D721Med (cell line): ENCODE data around the gene SULT1C3.
"Not testable (repeated sequence)": the region's sequence is repeated elsewhere in the genome, so short reads cannot be mapped to it uniquely, and the experiment has no call there.

ENCODE experiments used
- DNase-seq: peaks from one replicate; pipeline ENCODE4 v3.0.0; 2011; ENCODE audit warnings: low spot score; ENCODE audit not compliant: insufficient read length
- FAIRE-seq: peaks from 2 replicates; lab custom pipeline; 2011; peaks lifted over from hg19 to GRCh38; lab: Jason Lieb, UNC
- CTCF ChIP-seq: IDR thresholded peaks from 2 replicates; pipeline ENCODE4 v1.5.1; 2012; ENCODE audit warnings: mild to moderate bottlenecking, control low read depth; ENCODE audit not compliant: insufficient read depth; ENCODE audit errors: missing control alignments

SULT1C3 gene

DNA sequence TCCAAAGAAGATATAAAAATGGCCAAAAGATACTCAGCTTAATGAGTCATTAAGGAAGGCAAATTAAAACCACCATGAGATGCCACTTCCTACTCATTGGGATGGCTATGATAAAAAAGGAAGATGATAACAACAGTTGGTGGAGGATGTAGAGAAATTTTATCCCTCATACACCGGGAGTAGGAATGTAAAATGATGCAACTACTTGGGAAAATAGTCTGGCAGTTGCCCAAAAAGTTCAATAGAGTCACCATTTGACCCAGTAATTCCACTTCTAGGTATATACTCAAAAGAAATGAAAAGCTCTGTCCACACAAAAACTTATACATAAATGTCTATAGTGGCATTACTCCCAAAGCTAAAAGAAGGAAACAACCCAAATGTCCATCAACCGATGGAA, 38.9 kb downstream of the SULT1C3 start:
- FAIRE-seq (no peak), DNase-seq (no peak)
- TF ChIP-seq CTCF, result no peak

DNA sequence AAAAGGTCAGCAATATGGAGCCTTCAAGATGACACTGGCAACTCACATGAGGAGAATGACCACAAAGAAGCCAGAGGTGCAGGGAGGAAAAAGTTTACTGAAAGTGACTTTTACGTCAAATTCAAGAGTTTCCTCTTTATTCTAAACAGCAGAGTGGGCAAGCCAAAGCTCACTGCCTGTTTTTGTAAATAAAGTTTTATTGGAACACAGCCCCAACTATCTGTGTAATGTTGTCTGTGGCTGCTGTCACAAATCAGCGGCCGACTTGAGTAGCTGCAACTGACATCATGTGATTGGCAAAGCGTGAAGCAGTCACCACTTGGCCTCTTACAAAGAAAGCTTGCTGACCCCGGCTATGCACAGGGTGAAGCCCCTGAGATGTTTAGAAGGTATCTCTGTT, 39.7 kb downstream of the SULT1C3 start:
- DNase-seq (no peak), FAIRE-seq (no peak)
- no peak for TF ChIP-seq CTCF

- no peak for FAIRE-seq
- no peak for DNase-seq
- TF ChIP-seq CTCF, result no peak
Measured at GRCh38 chr2:108280466-108280865, 40.7 kb downstream of the SULT1C3 start.

- not testable (repeated sequence) for DNase-seq, FAIRE-seq
Measured at GRCh38 chr2:108284566-108284965, 44.8 kb downstream of the SULT1C3 start.

- no peak for TF ChIP-seq CTCF
- FAIRE-seq (no peak), DNase-seq (no peak)
Measured at GRCh38 chr2:108285616-108286015, 45.8 kb downstream of the SULT1C3 start.

GRCh38 chr2:108287169-108287568, 47.4 kb downstream of the SULT1C3 start:
- DNase-seq, result no peak
- no peak for FAIRE-seq
- no peak for TF ChIP-seq CTCF

- FAIRE-seq (no peak), DNase-seq (no peak)
- no peak for TF ChIP-seq CTCF
Measured at GRCh38 chr2:108288534-108289106, 48.9 kb downstream of the SULT1C3 start, which contains the start of gene SULT1C2. TSS of gene SULT1C2 (plus strand) at chr2:108288895. CDS start at chr2:108293668, 4,773 bp downstream.

GRCh38 chr2:108293850-108294249, 54.1 kb downstream of the SULT1C3 start:
- TF ChIP-seq CTCF, result no peak
- DNase-seq (no peak), FAIRE-seq (no peak)
